Vagina (tissue), 2 donors: ENCODE measurements around the gene FGL2.

Source experiments
- CTCF ChIP-seq, 3 experiments: fragments of 450-650 bp in 2 of 3; fragments of 200-600 bp in 1 of 3; sonication (generic) in 1 of 3; IDR thresholded peaks; one replicate each; pipeline ENCODE4 v1.5.1; 2017 to 2019; ENCODE audit warnings: antibody characterized with exemption in 3 of 3, mild to moderate bottlenecking in 2 of 3, moderate library complexity in 2 of 3
- POLR2AphosphoS5 ChIP-seq, 2 donors: sonication (generic); formaldehyde crosslinking; IDR thresholded peaks; one replicate each; pipeline ENCODE4 v1.9.0; 2017; ENCODE audit warnings: antibody characterized with exemption in 2 of 2, mild to moderate bottlenecking in 2 of 2, low read depth in 1 of 2; ENCODE audit not compliant: insufficient read depth in 1 of 2

GRCh38 chr7:77235276-77235675, 35.7 kb upstream of the FGL2 start:
- TF ChIP-seq CTCF (IDR thresholded peaks at IDR 0.05) (no peak), POLR2AphosphoS5 (IDR thresholded peaks at IDR 0.05; ENCODE audit: insufficient read depth in 1 of 2, low read depth in 1 of 2) (no peak)
